Measurements from ENCODE around the gene PRPF6. TPM values are rescaled to one million over a fixed set of nuclear protein-coding genes. Genes with fewer than 3 reads are reported as not detected.

PRPF6 gene
- total and polyA plus RNA-seq, 10 donors, result 39.9 to 71.1 (median 60.8) TPM

GRCh38 chr20:63980317-63980805, 571 bp upstream of the PRPF6 start:
- peaks cover 0 to 41% (median 27%) of the 10 kb centered on the region in 6 donors for H3K36me3 ChIP-seq
- peaks cover 41 to 75% (median 57%) of the 10 kb centered on the region in 6 donors for H3K4me1 ChIP-seq
- intact Hi-C loops (cut with DNase I; ENCODE audit: low total_unique reads), result loop anchor here (5.0 to 10.0 kb wide), 2 partner anchors 54 to 82 kb away; partner anchors contain the start of genes C20orf204 and TCEA2
- 44 to 68% (median 59%) methylated on average over 12 to 15 of the region's 15 CpGs for WGBS, 5 donors
- TF ChIP-seq POLR2A (IDR thresholded peaks at IDR 0.05), result no peak
- TF ChIP-seq POLR2AphosphoS5 (IDR thresholded peaks at IDR 0.05), result no peak
- H3K27me3 ChIP-seq (replicated peaks in 1 of 7), result no peaks in the 10 kb centered on the region
- no peaks in the 10 kb centered on the region for H3K9me3 ChIP-seq
- H3K27ac ChIP-seq, result peak overlapping the region; percentile 83 to 93 (median 90)
- DNase-seq, result no peak
- peak overlapping the region in 7 of 8 donors; percentile 45 to 96 (median 81) for H3K4me3 ChIP-seq

- 89 to 97% (median 91%) methylated on average over 14 of the region's 14 CpGs for WGBS, 5 donors
- TF ChIP-seq POLR2A (IDR thresholded peaks at IDR 0.05) (no peak), POLR2AphosphoS5 (IDR thresholded peaks at IDR 0.05) (no peak), CTCF (IDR thresholded peaks at IDR 0.05 in 8 of 11, conservative IDR thresholded peaks at IDR 0.05 in 3 of 11) (no peak)
- Histone ChIP-seq H3K27ac (no peak overlapping the region), H3K4me1 (peaks cover 40 to 63% (median 48%) of the 10 kb centered on the region in 6 donors), H3K4me3 (no peak overlapping the region), H3K9me3 (no peaks in the 10 kb centered on the region), H3K36me3 (peaks cover 0 to 55% (median 53%) of the 10 kb centered on the region in 6 donors), H3K27me3 (replicated peaks in 1 of 7) (no peaks in the 10 kb centered on the region)
- intact Hi-C loops (cut with DNase I; ENCODE audit: low total_unique reads), result loop anchor here (5.0 to 10.0 kb wide), 2 partner anchors 52 to 79 kb away; partner anchors contain the start of genes C20orf204 and TCEA2
- DNase-seq, result no peak
Measured at GRCh38 chr20:63982937-63983336, 2.0 kb downstream of the PRPF6 start.

- no peak for DNase-seq
- H3K4me1 ChIP-seq, result peaks cover 0 to 11% (median 0%) of the 10 kb centered on the region in 6 donors
- H3K4me3 ChIP-seq, result no peak overlapping the region
- H3K27me3 ChIP-seq (replicated peaks in 1 of 7), result no peaks in the 10 kb centered on the region
- WGBS, 5 donors, result 94 to 97% (median 95%) methylated on average over 12 of the region's 12 CpGs
- no peak for TF ChIP-seq POLR2AphosphoS5 (IDR thresholded peaks at IDR 0.05)
- TF ChIP-seq CTCF (IDR thresholded peaks at IDR 0.05 in 8 of 11, conservative IDR thresholded peaks at IDR 0.05 in 3 of 11), result no peak
- TF ChIP-seq POLR2A (IDR thresholded peaks at IDR 0.05), result no peak
- H3K27ac ChIP-seq, result no peak overlapping the region
- H3K9me3 ChIP-seq, result no peaks in the 10 kb centered on the region
- H3K36me3 ChIP-seq, result peaks cover 2 to 100% (median 100%) of the 10 kb centered on the region in 6 donors
- intact Hi-C loops (cut with DNase I; ENCODE audit: low total_unique reads), result no loop called here
Measured at GRCh38 chr20:64000906-64001305, 20.0 kb downstream of the PRPF6 start.

- 86 to 91% (median 89%) methylated on average over 9 to 11 of the region's 11 CpGs for WGBS, 5 donors
- H3K9me3 ChIP-seq, result no peaks in the 10 kb centered on the region
- peaks cover 2 to 100% (median 100%) of the 10 kb centered on the region in 6 donors for H3K36me3 ChIP-seq
Measured at GRCh38 chr20:64001607-64002011, 20.7 kb downstream of the PRPF6 start.

More at GRCh38 chr20:64001607-64002011, 20.7 kb downstream of the PRPF6 start:
- intact Hi-C loops (cut with DNase I; ENCODE audit: low total_unique reads), result no loop called here
- Histone ChIP-seq H3K4me3 (no peak overlapping the region), H3K27ac (no peak overlapping the region), H3K4me1 (peaks cover 0 to 11% (median 0%) of the 10 kb centered on the region in 6 donors), H3K27me3 (replicated peaks in 1 of 7) (no peaks in the 10 kb centered on the region)
- TF ChIP-seq CTCF (IDR thresholded peaks at IDR 0.05 in 8 of 11, conservative IDR thresholded peaks at IDR 0.05 in 3 of 11), result no peak
- TF ChIP-seq POLR2A (IDR thresholded peaks at IDR 0.05), result no peak
- no peak for TF ChIP-seq POLR2AphosphoS5 (IDR thresholded peaks at IDR 0.05)
- DNase-seq, result no peak

Measured in spleen (tissue), 11 donors.